Embryonic facial prominence (tissue), 1 donor: ENCODE results near the gene ENC1.

Experiments
- DNase-seq: peaks from one replicate; pipeline ENCODE4 v3.0.0-alpha.2; 2016; ENCODE audit errors: extremely low spot score

Gene ENC1

GRCh38 chr5:74631081-74631953, 9.2 kb downstream of the ENC1 start:
- no peak for DNase-seq

GRCh38 chr5:74630453-74631066, 10.0 kb downstream of the ENC1 start:
- DNase-seq, result no peak

GRCh38 chr5:74629326-74629725, 11.2 kb downstream of the ENC1 start:
- DNase-seq, result no peak

GRCh38 chr5:74628359-74628758, 12.2 kb downstream of the ENC1 start:
- DNase-seq, result no peak

- DNase-seq, result no peak
These were observed 12.8 kb downstream of the ENC1 start for GRCh38 chr5:74627646-74628279.

- no peak for DNase-seq
These were observed 13.9 kb downstream of the ENC1 start for GRCh38 chr5:74626386-74627222.

GRCh38 chr5:74625742-74626241, 14.7 kb downstream of the ENC1 start:
- DNase-seq, result no peak

GRCh38 chr5:74624931-74625505, 15.5 kb downstream of the ENC1 start:
- DNase-seq, result no peak

- no peak for DNase-seq
These were observed 16.0 kb downstream of the ENC1 start for GRCh38 chr5:74624501-74624900.

GRCh38 chr5:74623748-74624408, 16.6 kb downstream of the ENC1 start:
- no peak for DNase-seq

GRCh38 chr5:74623006-74623611, 17.4 kb downstream of the ENC1 start:
- no peak for DNase-seq

GRCh38 chr5:74622122-74622521, 18.4 kb downstream of the ENC1 start:
- no peak for DNase-seq

- no peak for DNase-seq
These were observed 19.0 kb downstream of the ENC1 start for GRCh38 chr5:74621492-74621891.

GRCh38 chr5:74619308-74619707, 21.2 kb downstream of the ENC1 start:
- DNase-seq, result no peak

- no peak for DNase-seq
These were observed 22.4 kb downstream of the ENC1 start for GRCh38 chr5:74618106-74618505.

GRCh38 chr5:74617202-74617601, 23.3 kb downstream of the ENC1 start:
- DNase-seq, result no peak

- no peak for DNase-seq
These were observed 24.0 kb downstream of the ENC1 start for GRCh38 chr5:74616236-74617146.

- DNase-seq, result no peak
These were observed 27.2 kb downstream of the ENC1 start for GRCh38 chr5:74613283-74613682.

- no peak for DNase-seq
These were observed 28.5 kb downstream of the ENC1 start for GRCh38 chr5:74612045-74612444.
